ENCODE data around the gene ZSCAN5B. TPM values are rescaled to one million over a fixed set of nuclear protein-coding genes. Genes with fewer than 3 reads are reported as not detected.

ZSCAN5B gene
- total and polyA plus RNA-seq, 9 of the 15 experiments (the other 6 are each of a cell fraction or from before 2014, with no cell fraction given), result 0.03 to 0.07 TPM; not detected in 7

GRCh38 chr19:56140583-56141416, 56.8 kb downstream of the ZSCAN5B start, which contains the start of gene ZNF444 (continued):
- TF ChIP-seq VEZF1 (CRISPR knock-in tag; IDR thresholded peaks at IDR 0.05) (peak; percentile 86), E4F1 (CRISPR knock-in tag; IDR thresholded peaks at IDR 0.05; ENCODE audit: borderline replicate concordance) (peak; percentile 85; the same call in 1 of the 2 replicates), ZNF79 (CRISPR knock-in tag; IDR thresholded peaks at IDR 0.05; ENCODE audit: low read depth) (no peak), ZNF140 (CRISPR knock-in tag; IDR thresholded peaks at IDR 0.05) (no peak), TFE3 (CRISPR knock-in tag; IDR thresholded peaks at IDR 0.05) (no peak), MXD1 (CRISPR knock-in tag; IDR thresholded peaks at IDR 0.05; ENCODE audit: borderline replicate concordance, poor library complexity, severe bottlenecking) (no peak), HDAC1 (IDR thresholded peaks at IDR 0.05) (peak in 1 of 2 experiments; percentile 39; a peak in 1 of 4 replicates), STAT5A (IDR thresholded peaks at IDR 0.05; ENCODE audit: borderline replicate concordance, low read length) (no peak; the same call in 1 of the 2 replicates), FOXM1 (IDR thresholded peaks at IDR 0.05; ENCODE audit: low read depth) (no peak), FOXM1 (CRISPR knock-in tag; IDR thresholded peaks at IDR 0.05; ENCODE audit: low read depth) (no peak), ZNF224 (CRISPR knock-in tag; IDR thresholded peaks at IDR 0.05) (no peak), YY1 (IDR thresholded peaks at IDR 0.05; ENCODE audit: borderline replicate concordance in 1 of 3, control insufficient read depth in 1 of 3, extremely low read depth in 1 of 3, insufficient read depth in 3 of 3, insufficient read length in 1 of 3, insufficient replicate concordance in 2 of 3, low read depth in 1 of 3, low read length in 2 of 3) (peak; percentile 60 to 92 (median 82)), U2AF1 (optimal IDR thresholded peaks at IDR 0.05; ENCODE audit: low read depth, low read length) (no peak), ZBTB1 (CRISPR knock-in tag; IDR thresholded peaks at IDR 0.05; ENCODE audit: borderline replicate concordance, low read depth) (no peak), ZNF655 (CRISPR knock-in tag; IDR thresholded peaks at IDR 0.05) (no peak), ZNF764 (CRISPR knock-in tag; IDR thresholded peaks at IDR 0.05; ENCODE audit: low read depth) (no peak), SIN3B (IDR thresholded peaks at IDR 0.05; ENCODE audit: low read depth) (0 out of 2 replicates have a peak, but pooled peaks have one; percentile 59), ELF1 (tag; IDR thresholded peaks at IDR 0.05) (0 out of 2 replicates have a peak, but pooled peaks have one; percentile 19)
